ENCODE data around the gene FOXP1. TPM values are rescaled to one million over a fixed set of nuclear protein-coding genes. Genes with fewer than 3 reads are reported as not detected.

FOXP1 gene
- total and polyA plus RNA-seq, 2 of the 8 experiments (the other 6 are each of a cell fraction or from before 2014, with no cell fraction given), result 13.9 to 25.4 TPM

- TF ChIP-seq CHD7 (IDR thresholded peaks at IDR 0.05; ENCODE audit: insufficient replicate concordance, low read length) (no peak), SIRT6 (IDR thresholded peaks at IDR 0.05; ENCODE audit: low read length) (no peak), JUND (IDR thresholded peaks at IDR 0.05; ENCODE audit: low read length) (no peak), CEBPB (IDR thresholded peaks at IDR 0.05; ENCODE audit: low read depth, low read length) (no peak), RBBP5 (IDR thresholded peaks at IDR 0.05; ENCODE audit: borderline replicate concordance, low read depth, low read length) (no peak), CHD1 (IDR thresholded peaks at IDR 0.05; ENCODE audit: low read depth, low read length) (no peak), E2F6 (IDR thresholded peaks at IDR 0.05) (no peak), TAF7 (optimal IDR thresholded peaks at IDR 0.05; ENCODE audit: borderline replicate concordance, low read depth, low read length) (no peak), KDM1A (IDR thresholded peaks at IDR 0.05; ENCODE audit: borderline replicate concordance, low read length) (no peak), YY1 (IDR thresholded peaks at IDR 0.05; ENCODE audit: low read depth, low read length) (no peak), BRCA1 (IDR thresholded peaks at IDR 0.05; ENCODE audit: low read depth, low read length) (no peak), SAP30 (IDR thresholded peaks at IDR 0.05; ENCODE audit: insufficient read depth, insufficient replicate concordance, low read length) (no peak)
These were observed 555.3 kb downstream of the FOXP1 start (continued) for GRCh38 chr3:71028184-71028583.

Measured in H1 (cell line).